Measurements from ENCODE around the gene TMEM88.
A peak's percentile ranks its signal among the peaks of the same experiment; 100 is the strongest.

Gene TMEM88

DNA sequence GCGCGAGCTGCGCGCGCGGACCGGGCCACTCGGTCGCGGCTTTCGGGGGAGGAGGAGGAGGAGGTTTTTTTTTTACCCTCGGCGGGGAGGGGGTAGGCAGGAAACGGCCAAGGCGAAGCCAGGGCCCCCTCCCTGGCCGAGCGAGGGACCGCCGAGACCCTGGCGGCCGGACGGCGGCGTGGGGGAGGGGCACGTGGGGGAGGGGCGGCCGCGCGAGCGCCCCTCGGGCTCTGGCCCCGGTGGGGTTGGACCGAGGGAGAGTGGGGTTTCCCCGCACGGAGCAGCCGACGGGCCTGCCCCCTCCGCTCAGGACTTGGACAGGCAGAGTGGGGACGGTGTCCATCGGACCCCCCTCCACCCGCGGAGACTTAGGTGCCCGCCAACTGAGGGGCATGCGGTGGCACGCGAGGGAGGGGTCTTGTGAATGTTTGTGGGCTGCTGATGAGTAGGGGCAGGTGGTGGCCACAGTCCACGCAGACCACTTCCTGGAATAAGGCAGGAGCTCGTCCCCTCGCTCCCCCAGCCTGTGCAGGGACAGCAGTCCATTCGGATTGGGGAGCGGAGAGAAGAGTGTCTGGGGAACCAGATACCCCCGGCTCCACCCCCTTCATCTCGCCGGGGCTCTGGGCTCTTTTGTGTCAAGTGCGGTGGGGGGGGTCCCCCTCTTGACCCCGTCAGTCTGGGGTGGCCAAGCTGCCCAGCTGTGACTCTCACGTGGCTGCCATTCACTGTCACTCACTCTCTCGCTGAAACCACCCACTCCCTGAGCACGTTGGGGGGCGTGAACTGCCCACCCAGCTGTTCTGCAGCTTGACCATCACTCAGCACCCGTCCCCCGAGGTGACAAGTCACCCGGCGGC, 30.7 kb downstream of the TMEM88 start:
- DNase-seq (ENCODE audit: low spot score), result peak; percentile 48

DNA sequence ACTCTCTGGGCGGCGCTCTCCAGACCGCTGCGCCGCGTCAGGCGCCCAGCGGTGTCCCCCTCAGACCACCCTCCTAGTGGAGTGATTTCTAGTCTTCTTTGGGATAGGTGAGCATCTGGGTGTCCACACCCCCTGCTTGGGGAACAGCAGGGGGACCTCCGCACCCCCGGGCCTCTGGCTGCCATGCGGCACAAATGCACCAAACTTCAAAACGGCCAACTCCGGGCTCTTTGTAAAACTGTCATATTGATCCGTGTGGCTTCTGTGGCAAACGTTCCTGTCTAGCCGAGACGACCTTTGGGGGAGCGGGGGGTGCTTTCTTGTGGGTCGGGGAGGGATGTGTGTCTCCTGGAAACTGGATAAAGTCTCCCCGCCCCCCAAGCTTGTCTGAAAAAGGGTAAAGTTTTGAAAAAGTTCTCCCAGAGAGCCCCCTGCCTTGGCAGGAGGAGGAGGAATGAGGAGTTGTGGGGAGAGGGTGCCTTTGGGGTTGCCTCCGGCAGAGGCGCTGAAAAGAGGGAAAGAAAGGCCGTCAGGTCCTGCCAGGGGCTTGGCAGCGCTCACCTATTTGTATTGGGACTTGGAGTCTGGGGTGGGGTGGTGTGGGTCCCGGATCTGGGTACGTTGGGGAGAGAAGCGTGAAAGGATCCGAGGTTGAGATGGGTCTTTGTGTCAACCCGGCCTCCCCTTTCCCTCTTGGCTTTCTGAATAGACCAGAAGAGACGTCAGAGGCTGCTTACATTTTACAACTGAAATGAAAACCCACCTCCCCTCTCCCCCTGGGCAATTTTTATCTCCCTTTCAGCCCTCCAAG, 31.6 kb downstream of the TMEM88 start:
- DNase-seq (ENCODE audit: low spot score), result peak; percentile 12

DNA sequence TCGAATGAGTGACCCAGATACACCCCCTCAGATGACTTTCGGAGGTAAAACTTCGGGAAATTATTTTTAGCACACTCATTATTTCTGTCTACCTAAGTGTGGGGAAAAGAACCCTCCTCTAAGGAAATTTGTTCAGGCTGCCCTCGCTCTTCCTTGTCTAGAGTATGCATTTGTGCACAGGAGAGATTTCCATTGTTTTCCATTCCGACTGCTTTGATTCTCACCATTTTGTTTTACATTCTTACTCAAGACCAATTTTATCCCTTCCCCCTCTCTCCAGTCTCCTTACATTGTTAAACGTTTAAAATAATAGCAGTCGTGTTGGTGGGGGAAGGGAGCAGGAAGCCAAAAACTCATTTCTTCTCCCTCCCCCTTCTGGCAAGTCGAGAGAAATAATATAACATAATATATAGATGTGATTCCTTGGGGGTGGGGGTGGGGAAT, 32.2 kb downstream of the TMEM88 start:
- DNase-seq (ENCODE audit: low spot score), result no peak

DNA sequence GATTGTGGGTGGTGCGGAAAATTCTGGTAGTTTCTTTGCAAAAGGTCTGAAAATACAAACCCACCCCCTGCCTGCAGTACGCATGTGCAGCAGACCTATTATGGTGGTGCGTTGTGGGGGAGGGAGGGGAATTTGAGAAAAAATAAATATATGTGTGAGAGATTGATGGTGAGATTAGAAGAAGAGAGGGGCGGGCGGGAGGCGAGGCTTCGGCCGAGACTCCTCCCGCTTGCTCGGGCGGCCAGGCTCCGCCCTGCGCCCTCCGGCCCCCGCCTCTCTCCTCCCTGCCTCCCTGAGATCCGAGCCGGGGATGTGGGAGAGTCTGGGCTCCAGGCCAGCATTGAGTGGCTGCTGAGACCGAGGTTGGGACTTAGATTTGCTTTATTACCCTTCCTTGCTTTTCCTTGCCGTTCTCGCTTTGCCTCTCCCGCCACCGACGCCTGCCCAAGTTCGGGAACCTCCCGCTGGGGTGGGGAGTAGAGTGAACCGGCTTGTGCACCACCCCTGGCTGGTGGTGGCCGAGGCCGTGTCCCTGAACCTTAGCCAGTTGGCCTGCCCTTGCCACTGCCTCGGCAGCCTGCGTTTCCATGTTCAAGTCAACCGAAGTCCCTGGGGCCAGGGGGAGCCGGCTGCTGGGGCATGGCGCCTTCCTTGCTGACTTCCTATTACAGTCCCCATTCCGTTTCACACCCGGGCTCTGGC, 32.8 kb downstream of the TMEM88 start:
- peak; percentile 93 for DNase-seq (ENCODE audit: low spot score)

DNA sequence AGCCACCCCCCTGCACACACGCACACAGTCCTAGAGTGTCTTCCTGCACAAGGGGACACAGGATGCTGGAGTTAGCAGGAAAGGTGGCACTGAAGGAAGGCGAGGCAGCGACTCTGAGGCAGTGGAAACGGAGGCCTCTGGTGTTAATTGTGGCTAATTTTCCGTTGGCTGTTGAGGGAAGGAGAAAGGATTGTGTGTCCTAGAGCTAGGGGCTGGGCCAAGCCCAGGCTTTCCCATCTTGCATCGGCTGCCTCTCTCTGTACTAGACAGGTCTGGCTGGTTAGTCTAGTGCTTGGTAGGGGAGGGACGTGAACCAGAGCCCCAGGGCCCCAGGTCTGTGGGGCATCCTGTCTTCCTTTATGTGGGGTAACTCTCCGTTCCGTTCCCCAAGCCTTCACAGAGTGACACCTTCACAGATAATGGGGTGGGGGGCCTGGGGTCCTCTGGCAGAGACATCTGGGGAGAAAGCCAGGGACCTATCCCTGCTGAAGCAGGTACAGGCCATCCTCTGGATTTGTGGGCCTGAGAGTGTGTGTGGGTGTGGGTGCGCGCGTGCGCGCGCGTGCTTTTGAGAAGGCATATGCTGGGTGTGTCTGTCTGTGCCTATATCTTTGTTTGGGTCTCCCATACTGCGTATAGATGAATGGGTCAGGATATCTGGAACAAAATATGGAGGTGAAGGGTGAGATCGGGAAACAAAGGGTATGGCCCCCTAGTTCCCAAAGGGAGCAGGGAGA, 33.5 kb downstream of the TMEM88 start, which contains the start of gene CHD3:
Gene CHD3 (plus strand): TSS at position 606 of the 737 bp plus-strand sequence. CDS start 212 bp downstream, outside the sequence.
- DNase-seq (ENCODE audit: low spot score), result no peak

DNA sequence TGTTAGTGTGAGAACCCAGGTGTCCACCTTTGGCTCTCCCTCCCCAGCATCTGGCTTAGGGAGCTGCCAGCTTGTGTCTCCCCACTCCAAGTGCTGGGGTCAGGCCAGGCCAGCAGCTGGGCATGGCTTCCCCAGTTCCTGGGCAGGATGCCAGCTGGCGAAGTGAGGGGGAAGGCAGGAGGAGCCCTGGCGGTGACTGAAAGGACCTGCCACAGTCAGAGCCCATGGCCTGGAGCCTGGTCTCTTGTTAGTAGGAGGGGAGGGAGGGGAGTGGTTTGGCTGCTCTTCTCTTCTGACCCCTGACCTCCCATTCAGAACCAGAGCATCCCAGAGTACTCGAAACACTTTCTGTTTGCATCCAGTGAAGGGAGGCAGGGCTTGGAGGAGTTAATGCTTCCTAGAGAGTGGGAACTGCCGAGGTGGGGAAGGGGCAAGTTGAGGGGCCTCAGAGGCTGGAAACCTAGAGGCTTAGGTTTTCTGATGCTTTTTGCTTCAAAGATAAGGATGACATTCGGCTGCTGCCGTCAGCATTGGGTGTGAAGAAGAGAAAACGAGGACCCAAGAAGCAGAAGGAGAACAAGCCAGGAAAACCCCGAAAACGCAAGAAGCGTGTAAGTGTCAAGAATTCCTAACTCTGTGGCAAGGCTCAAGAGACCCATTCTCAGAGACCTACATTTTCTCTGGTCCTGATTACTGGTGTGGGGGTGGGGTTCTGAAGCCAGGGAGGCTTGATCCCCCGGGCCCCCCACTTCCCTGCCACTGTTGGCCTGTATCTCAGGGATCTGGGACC, 34.5 kb downstream of the TMEM88 start:
- peak; percentile 91 for DNase-seq (ENCODE audit: low spot score)

DNA sequence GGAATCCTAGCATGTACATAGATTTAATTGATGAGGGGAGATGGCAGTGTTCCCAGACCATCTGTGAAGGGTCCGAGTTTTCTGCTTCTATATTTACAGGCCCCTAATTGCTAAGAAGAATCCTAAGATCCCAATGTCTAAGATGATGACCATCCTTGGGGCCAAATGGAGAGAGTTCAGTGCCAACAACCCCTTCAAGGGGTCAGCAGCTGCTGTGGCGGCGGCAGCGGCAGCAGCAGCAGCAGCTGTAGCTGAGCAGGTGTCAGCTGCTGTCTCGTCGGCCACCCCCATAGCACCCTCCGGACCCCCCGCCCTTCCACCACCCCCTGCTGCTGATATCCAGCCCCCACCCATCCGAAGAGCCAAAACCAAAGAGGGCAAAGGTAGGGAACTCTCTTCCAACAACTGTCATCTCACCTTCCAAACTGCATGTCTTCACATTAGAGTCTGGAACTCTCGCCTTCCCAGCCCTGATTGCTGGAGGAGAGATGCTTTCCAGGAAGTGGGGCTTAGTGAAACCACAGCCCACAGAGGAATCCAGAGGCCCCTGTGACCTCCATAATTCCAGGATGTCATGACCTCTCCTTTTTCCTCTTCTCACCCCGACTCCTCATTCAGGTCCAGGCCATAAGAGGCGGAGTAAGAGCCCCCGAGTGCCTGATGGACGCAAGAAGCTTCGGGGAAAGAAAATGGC, 38.5 kb downstream of the TMEM88 start:
- DNase-seq (ENCODE audit: low spot score), result no peak

DNA sequence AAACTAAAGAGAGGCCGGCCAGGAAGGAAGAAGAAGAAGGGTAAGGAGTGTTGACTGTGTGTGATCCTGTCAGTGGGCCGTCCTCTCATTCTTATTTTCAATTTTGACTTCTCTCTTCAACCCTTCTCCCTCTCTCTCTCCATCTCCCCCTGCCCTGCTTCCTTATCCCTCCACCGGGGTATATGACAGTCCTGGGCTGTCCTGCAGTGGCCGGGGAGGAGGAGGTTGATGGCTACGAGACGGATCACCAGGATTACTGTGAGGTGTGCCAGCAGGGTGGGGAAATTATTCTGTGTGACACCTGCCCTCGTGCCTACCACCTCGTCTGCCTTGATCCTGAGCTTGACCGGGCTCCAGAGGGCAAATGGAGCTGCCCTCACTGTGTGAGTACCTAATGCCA, 39.4 kb downstream of the TMEM88 start:
- no peak for DNase-seq (ENCODE audit: low spot score)

DNA sequence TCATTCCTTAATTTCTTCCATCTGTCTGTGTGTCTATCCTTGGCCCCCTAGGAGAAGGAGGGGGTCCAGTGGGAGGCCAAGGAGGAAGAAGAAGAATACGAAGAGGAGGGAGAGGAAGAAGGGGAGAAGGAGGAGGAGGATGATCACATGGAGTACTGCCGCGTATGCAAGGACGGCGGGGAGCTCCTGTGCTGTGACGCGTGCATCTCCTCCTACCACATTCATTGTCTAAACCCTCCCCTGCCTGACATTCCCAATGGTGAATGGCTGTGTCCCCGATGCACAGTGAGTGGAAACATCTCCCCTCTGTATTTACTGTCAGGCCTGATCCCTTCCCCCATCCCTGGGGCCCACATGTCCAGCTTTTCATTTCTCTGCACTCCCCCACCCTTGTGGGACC, 40.0 kb downstream of the TMEM88 start:
- DNase-seq (ENCODE audit: low spot score), result no peak

DNA sequence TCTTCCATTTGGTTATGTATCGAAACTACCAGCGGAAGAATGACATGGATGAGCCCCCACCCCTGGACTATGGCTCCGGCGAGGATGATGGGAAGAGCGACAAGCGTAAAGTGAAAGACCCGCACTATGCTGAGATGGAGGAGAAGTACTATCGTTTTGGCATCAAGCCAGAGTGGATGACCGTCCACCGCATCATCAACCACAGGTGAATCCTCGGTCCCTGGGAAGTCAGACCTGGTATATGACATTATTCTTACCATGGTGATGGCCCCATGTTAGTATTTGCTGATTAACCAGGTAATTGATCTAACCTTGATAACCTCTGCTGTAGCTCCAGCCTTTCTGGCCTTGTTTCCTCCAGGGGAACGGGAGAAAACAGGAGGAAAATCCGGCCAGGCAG, 42.2 kb downstream of the TMEM88 start:
- DNase-seq (ENCODE audit: low spot score), result peak; percentile 56

DNA sequence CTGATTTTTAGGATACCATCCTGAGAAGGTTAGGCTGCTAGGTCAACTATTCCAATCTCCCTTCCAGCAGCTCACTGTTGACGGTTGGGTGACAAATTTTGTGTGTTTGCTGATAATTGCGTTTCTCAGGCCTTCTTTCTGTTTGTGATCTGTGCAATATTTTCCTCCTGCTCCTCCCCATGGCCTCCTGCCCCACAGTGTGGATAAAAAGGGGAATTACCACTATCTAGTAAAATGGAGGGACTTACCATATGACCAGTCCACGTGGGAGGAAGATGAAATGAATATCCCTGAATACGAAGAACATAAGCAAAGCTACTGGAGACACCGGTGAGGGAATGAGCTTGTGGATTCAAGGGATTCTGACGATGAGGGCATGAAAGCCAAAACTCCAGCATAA, 42.9 kb downstream of the TMEM88 start:
- DNase-seq (ENCODE audit: low spot score), result peak; percentile 11

DNA sequence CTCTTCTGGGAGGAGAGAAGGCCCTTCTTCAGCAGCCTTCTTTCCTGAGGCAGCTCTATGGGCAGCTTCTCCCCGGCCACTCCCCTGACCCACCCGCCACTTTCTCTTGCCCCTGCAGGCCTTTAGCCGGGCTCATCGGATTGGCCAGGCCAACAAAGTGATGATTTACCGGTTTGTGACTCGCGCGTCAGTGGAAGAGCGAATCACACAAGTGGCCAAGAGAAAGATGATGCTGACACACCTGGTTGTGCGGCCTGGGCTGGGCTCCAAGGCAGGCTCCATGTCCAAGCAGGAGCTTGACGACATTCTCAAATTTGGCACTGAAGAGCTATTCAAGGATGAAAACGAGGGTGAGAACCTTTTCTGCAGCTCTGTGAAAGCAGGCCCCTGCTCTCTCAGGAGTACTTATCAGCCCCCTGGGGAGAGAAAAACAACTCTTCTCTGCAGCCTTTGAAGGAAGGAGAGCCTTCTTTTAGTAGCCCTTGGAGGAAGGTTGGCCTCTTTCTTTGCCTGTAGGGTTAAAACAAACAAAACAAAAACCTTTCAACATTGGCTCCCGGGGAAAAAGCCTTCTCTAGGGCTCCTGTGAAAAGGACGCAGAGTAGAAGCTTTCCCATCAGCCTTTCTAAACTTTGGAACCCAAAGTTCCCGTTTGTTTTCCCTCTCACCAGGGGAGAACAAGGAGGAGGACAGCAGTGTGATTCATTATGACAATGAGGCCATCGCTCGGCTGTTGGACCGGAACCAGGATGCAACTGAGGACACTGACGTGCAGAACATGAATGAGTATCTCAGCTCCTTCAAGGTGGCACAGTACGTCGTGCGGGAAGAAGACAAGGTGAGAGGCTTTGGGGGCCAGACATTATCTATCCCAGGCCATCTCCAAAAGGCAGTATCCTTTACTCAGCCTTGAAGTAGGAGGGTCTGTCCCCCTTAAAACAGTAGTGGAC, 48.6 kb downstream of the TMEM88 start:
- no peak for DNase-seq (ENCODE audit: low spot score)
